Measurements from ENCODE around the gene MSRB1.

The MSRB1 gene

GRCh38 chr16:1895949-1896675 lies 46.9 kb downstream of the MSRB1 start:
- no peak for DNase-seq

GRCh38 chr16:1895068-1895467 lies 47.9 kb downstream of the MSRB1 start:
- DNase-seq, result no peak

DNA sequence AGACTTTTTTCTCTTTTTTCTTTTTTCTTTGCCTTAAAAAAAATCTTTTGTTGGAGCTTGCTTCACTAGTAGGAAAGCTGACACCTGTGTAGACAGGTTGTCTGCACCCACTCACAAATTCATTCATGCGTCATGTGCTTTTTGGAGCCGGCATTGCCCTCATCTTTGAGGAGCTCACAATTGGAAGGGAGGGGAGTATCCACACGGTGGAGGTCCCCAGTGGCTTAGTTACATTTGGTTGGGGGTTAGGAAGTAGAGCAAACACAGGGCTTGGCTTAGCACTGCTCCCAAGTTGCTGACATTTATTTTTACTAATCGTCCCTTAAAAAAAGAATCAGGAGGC lies 52.3 kb downstream of the MSRB1 start:
- no peak for DNase-seq

DNA sequence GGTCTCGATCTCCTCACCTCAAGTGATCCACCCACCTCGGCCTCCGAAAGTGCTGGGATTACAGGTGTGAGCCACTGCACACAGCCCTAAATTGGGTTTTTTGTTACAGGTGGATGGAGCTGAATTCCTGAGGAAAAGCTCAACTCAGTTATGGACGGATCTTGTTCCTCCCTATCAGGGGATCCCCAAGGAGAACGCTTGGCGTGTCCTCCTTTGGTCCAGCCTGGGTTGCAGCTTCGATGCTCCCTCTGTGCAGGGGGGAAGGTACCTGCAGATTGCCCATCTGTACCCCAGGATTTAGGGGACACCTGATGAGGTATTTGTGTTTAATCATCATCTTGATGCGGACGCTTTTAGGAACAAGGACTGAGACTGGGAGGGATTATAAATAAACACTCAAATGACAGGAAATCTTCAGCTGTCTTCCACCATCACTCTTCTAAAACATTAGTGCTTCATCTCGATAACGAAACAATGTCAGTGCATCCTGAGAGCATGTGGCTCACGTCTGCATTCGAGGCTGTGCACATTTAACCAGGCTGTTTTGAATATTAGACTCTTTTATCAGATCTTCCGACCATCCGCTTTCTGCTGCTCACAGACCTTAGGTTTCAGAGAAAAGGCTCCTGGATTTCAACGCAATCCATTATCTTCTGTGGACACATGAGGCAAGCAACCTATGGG lies 52.8 kb downstream of the MSRB1 start:
- DNase-seq, result no peak
